Measurements from ENCODE around the gene SHMT2. TPM values are rescaled to one million over a fixed set of nuclear protein-coding genes. Genes with fewer than 3 reads are reported as not detected.

SHMT2 gene
- total RNA-seq, 5 donors from 2014 or later (not counting 1 experiment from before 2014, with no cell fraction given), result 31.0 to 80.9 (median 55.6) TPM

DNA sequence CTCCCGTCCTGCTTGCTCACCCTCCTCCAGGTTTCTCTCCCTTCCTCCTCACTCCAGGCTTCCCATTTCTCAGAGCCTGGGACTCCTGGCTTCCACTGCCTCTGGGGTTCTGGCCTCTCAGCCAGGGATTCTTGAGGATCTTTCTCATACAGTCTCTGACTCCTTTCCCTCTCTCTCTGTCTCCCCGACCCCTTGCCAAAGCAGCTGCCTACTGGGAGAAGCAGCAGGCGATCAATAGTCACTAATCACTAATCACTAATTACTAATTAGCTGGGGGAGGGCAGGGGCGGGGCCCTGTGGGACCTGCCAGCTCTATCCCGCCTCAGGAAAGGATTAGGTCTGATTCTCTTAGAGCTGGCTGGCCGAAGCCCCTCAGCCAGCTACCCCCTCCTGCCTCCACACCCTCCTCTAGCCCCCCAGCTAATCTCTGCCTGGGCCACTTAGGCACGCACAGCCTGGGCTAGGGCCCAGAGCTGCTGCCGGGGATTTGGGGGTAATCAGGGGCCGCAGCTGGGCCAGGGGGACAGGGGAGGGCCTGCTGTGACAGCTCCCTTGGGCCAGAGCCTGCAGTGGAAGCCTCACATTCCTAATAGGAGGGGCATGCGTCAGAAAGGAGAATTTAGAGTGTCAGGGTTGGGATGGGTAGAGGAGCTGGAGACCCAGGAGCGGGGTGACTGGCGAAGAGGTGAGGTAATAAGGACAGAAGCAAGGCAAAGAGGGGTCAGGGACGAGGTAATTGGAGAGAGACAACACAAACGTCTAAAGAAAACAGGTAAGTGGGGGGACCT, 10.1 kb upstream of the SHMT2 start:
- H3K27ac ChIP-seq (ENCODE audit: low read length), result no peak overlapping the region
- ATAC-seq (replicated peaks in 1 of 4) (no peak), DNase-seq (no peak)
- Mint-ChIP-seq H3K4me1 (peaks cover 40 to 66% (median 60%) of the 10 kb centered on the region in 3 donors), H3K36me3 (no peaks in the 10 kb centered on the region), H3K27ac (peak overlapping the region in 1 of 2 donors; percentile 65), H3K4me3 (no peak overlapping the region), H3K27me3 (peaks cover 78 to 83% of the 10 kb centered on the region in 2 donors), H3K9me3 (no peaks in the 10 kb centered on the region)
- CTCF ChIA-PET, result interaction anchor here (0.7 to 1.7 kb wide), 2 partner anchors 10 to 20 kb away, joined by 3 to 6 read pairs; partner anchors contain the start of gene SHMT2 (in 1 of the 2)
- peaks cover 12 to 97% of the 10 kb centered on the region in 2 experiments for H3K27me3 ChIP-seq (replicated peaks in 1 of 2; ENCODE audit: control insufficient read depth in 2 of 2, extremely low read depth in 1 of 2, insufficient read depth in 2 of 2, low read length in 1 of 2)
- POLR2A ChIA-PET, result no interaction called here
- no peak overlapping the region for H3K4me3 ChIP-seq (ENCODE audit: control insufficient read depth in 1 of 2, extremely low read depth in 1 of 2, low read length in 1 of 2)
- no peaks in the 10 kb centered on the region for H3K9me3 ChIP-seq
- H3K4me1 ChIP-seq (ENCODE audit: control insufficient read depth in 1 of 2, extremely low read depth in 1 of 2, insufficient read depth in 2 of 2, low read length in 2 of 2), result peaks cover 5 to 79% of the 10 kb centered on the region in 2 experiments
- H3K36me3 ChIP-seq (ENCODE audit: control insufficient read depth in 2 of 2, extremely low read depth in 1 of 2, insufficient read depth in 1 of 2, low read length in 1 of 2), result no peaks in the 10 kb centered on the region
- 46% methylated on average over 10 of the region's 14 CpGs for WGBS (ENCODE audit: insufficient coverage)

DNA sequence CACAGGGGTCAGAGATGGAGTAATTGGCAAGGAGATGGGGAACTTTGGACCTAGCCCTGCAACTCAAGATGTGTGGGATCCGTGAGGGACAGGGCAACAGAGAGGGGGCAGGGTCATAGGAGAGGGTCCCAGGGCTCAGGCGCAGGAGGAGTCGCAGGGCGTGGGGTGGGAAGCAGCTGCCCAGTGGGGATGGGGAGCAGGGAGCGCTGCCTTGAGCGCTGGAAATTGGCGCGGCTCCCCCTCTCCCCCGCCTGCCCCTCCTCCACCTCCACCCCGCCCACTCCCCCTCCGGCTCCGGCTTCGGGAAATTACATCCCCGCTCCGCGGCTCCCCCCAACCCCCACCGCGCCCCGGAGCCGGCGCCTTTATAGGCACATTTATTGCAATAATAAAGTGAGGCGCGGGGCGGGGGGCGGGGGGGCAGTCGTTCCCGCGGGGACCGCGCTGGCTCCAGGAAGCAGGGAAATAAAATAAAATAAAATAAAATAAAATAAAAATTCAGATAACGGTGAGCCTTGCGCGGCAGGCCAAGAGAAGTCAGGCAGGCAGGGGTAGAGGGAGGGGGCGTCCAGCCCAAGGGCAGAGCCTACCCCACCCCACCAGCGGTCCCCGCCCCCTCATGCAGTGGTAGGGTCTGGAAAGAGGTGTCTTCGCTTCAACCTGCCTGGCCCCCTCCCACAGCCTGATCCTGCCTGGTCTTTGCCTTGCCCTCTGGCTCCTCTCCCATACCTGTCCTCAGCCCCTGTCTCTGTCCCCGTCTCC, 9.3 kb upstream of the SHMT2 start:
- no peaks in the 10 kb centered on the region for H3K36me3 ChIP-seq (ENCODE audit: control insufficient read depth in 2 of 2, extremely low read depth in 1 of 2, insufficient read depth in 1 of 2, low read length in 1 of 2)
- peaks cover 14 to 97% of the 10 kb centered on the region in 2 experiments for H3K27me3 ChIP-seq (replicated peaks in 1 of 2; ENCODE audit: control insufficient read depth in 2 of 2, extremely low read depth in 1 of 2, insufficient read depth in 2 of 2, low read length in 1 of 2)
- H3K27me3 Mint-ChIP-seq, result peaks cover 71 to 81% of the 10 kb centered on the region in 2 donors
- no peaks in the 10 kb centered on the region for H3K9me3 Mint-ChIP-seq
- ChIA-PET POLR2A (no interaction called here), CTCF (interaction anchor here in 1 of 2 donors (0.7 kb wide), 1 partner anchor 19 kb away, joined by 3 read pairs; no protein-coding TSS in a partner anchor)
- 13% methylated on average over 2 of the region's 38 CpGs for WGBS (ENCODE audit: insufficient coverage)
- H3K4me1 ChIP-seq (ENCODE audit: control insufficient read depth in 1 of 2, extremely low read depth in 1 of 2, insufficient read depth in 2 of 2, low read length in 2 of 2), result peaks cover 5 to 79% of the 10 kb centered on the region in 2 experiments
- no peak for ATAC-seq (replicated peaks in 1 of 4)
- peak overlapping the region in 1 of 2 donors; percentile 65 for H3K27ac Mint-ChIP-seq
- peak overlapping the region in 1 of 3 donors; percentile 4 for H3K4me3 Mint-ChIP-seq
- H3K4me1 Mint-ChIP-seq, result peaks cover 40 to 64% (median 55%) of the 10 kb centered on the region in 3 donors
- H3K27ac ChIP-seq (ENCODE audit: low read length), result no peak overlapping the region
- no peaks in the 10 kb centered on the region for H3K36me3 Mint-ChIP-seq
- no peaks in the 10 kb centered on the region for H3K9me3 ChIP-seq
- H3K4me3 ChIP-seq (ENCODE audit: control insufficient read depth in 1 of 2, extremely low read depth in 1 of 2, low read length in 1 of 2), result no peak overlapping the region
- no peak for DNase-seq

DNA sequence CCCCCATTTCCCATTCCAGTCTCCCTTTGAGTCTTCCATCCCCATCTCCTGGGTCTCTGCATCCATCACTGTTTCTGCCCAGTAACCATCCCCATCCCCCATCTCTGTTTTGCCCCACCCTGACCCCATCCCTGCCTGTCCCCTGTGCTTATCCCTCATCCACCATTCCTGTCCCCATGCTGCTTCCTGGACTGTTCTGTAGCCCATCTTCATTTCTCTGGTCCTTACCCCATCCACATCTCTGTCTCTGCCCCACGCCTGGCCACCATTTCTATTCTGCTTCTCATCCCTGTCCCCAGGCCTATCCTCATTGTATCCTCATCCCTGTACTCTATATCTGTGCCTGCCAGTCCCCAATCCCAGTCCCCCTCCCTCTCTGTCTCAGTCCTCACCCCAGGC, 8.7 kb upstream of the SHMT2 start:
- Histone ChIP-seq H3K9me3 (no peaks in the 10 kb centered on the region), H3K4me1 (ENCODE audit: control insufficient read depth in 1 of 2, extremely low read depth in 1 of 2, insufficient read depth in 2 of 2, low read length in 2 of 2) (peaks cover 5 to 79% of the 10 kb centered on the region in 2 experiments)
- H3K27ac Mint-ChIP-seq, result peak overlapping the region in 1 of 2 donors; percentile 75

DNA sequence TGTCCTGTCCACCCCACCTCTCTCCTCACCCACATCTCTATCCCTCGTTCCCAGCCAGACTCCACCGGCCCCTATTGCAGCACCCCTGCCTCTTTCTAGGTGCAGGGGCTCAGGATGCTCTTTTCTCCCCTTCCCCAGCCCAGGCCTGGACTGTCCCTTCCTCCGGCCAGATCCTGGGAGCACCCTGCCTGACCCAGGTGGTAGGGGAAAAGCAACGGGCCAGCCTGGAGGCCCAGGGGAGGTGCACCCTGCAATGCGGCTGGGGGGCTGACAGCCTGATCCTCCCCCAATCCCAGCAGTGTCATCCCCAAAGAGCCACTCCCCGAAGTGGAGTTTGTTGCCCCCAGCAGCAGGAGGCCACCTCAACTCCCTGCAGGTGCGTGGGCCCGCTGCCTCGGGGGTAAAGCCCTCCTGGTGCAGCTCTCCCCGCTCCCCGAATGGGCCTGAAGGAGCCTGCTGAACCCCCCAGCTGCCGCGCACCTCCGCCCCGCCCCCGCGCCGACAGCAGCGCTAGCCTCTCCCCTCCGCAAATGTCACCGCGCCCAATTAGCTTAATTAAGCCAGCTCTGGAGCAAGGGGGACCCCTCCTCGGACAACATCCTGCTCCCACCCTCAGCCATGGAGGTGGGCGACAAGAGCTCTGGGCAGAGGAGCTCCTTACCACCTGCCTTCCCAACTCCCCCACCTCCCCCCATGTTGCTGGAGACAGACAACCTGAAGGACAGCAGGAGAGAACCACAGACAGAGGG, 8.2 kb upstream of the SHMT2 start:
- Histone ChIP-seq H3K36me3 (ENCODE audit: control insufficient read depth in 2 of 2, extremely low read depth in 1 of 2, insufficient read depth in 1 of 2, low read length in 1 of 2) (no peaks in the 10 kb centered on the region), H3K9me3 (no peaks in the 10 kb centered on the region), H3K27ac (ENCODE audit: low read length) (no peak overlapping the region), H3K27me3 (replicated peaks in 1 of 2; ENCODE audit: control insufficient read depth in 2 of 2, extremely low read depth in 1 of 2, insufficient read depth in 2 of 2, low read length in 1 of 2) (peaks cover 14 to 98% of the 10 kb centered on the region in 2 experiments), H3K4me1 (ENCODE audit: control insufficient read depth in 1 of 2, extremely low read depth in 1 of 2, insufficient read depth in 2 of 2, low read length in 2 of 2) (peaks cover 5 to 79% of the 10 kb centered on the region in 2 experiments), H3K4me3 (ENCODE audit: control insufficient read depth in 1 of 2, extremely low read depth in 1 of 2, low read length in 1 of 2) (no peak overlapping the region)
- Mint-ChIP-seq H3K27ac (peak overlapping the region in 1 of 2 donors; percentile 75), H3K4me3 (peak overlapping the region in 1 of 3 donors; percentile 4), H3K27me3 (peaks cover 68 to 83% of the 10 kb centered on the region in 2 donors), H3K4me1 (peaks cover 38 to 63% (median 58%) of the 10 kb centered on the region in 3 donors), H3K36me3 (no peaks in the 10 kb centered on the region), H3K9me3 (no peaks in the 10 kb centered on the region)
- DNase-seq (peak in 2 of 35 experiments; percentile 9 to 32), ATAC-seq (replicated peaks in 1 of 4) (no peak)
- ChIA-PET POLR2A (no interaction called here), CTCF (interaction anchor here in 1 of 2 donors (0.6 kb wide), 1 partner anchor 31 kb away, joined by 4 read pairs; no protein-coding TSS in a partner anchor)
- 2% methylated on average over 19 of the region's 24 CpGs for WGBS (ENCODE audit: insufficient coverage)

More for the DNA sequence above, 8.7 kb upstream of the SHMT2 start:
- WGBS (ENCODE audit: insufficient coverage), result 25% methylated on average over 1 of the region's 1 CpG
- Mint-ChIP-seq H3K4me1 (peaks cover 39 to 63% (median 55%) of the 10 kb centered on the region in 3 donors), H3K9me3 (no peaks in the 10 kb centered on the region), H3K36me3 (no peaks in the 10 kb centered on the region), H3K27me3 (peaks cover 65 to 80% of the 10 kb centered on the region in 2 donors), H3K4me3 (peak overlapping the region in 1 of 3 donors; percentile 4)
- H3K27me3 ChIP-seq (replicated peaks in 1 of 2; ENCODE audit: control insufficient read depth in 2 of 2, extremely low read depth in 1 of 2, insufficient read depth in 2 of 2, low read length in 1 of 2), result peaks cover 14 to 97% of the 10 kb centered on the region in 2 experiments
- no peak for DNase-seq
- no peaks in the 10 kb centered on the region for H3K36me3 ChIP-seq (ENCODE audit: control insufficient read depth in 2 of 2, extremely low read depth in 1 of 2, insufficient read depth in 1 of 2, low read length in 1 of 2)
- H3K27ac ChIP-seq (ENCODE audit: low read length), result no peak overlapping the region
- no peak overlapping the region for H3K4me3 ChIP-seq (ENCODE audit: control insufficient read depth in 1 of 2, extremely low read depth in 1 of 2, low read length in 1 of 2)
- ATAC-seq (replicated peaks in 1 of 4), result no peak
- CTCF ChIA-PET, result no interaction called here
- POLR2A ChIA-PET, result no interaction called here

DNA sequence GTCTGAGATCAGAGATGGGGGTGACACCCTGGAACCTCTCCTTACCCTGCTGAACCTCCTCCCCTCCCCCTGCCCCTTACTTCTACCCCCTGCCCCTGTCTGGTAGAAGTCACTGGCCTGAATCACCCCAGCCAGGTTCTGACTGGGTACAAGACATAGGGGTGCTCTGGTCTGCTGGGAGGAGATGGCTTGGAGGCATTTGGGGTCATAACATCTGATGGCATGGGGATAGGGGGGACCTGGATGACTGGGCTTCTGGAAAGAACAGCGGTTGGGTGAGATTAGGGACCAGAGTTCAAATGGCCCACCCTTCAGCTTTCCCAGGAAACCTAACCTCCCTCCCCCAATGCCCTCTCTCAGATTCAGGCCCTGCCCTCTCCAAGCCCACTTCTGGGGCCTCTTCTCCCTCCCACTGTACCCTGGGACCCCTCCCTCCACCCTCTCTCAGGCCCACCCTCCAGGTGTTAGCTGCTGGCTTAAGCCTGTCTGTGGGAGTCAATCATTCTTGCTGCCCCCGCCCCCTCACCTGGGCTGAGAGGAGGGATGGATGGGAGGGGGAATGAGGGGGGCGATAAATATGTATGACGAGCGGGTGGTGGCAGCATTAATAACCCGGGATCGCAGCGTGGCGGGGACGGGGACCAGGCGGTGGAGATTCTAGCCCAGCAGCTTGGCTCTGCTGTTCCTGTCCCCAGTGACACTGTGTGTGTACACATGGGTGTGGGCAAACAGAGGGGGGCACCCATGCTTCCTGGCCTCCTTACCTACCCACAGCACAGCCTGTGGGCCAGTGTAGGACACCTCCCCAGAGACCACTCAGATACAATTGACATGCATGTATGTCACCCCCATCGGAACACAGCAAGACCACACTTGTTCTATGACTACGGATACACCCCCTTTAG, 7.0 kb upstream of the SHMT2 start:
- Mint-ChIP-seq H3K36me3 (no peaks in the 10 kb centered on the region), H3K27me3 (peaks cover 68 to 86% of the 10 kb centered on the region in 2 donors), H3K4me3 (peak overlapping the region in 1 of 3 donors; percentile 11), H3K4me1 (peaks cover 42 to 65% (median 60%) of the 10 kb centered on the region in 3 donors), H3K27ac (peak overlapping the region in 1 of 2 donors; percentile 41), H3K9me3 (no peaks in the 10 kb centered on the region)
- DNase-seq, result no peak
- ChIA-PET POLR2A (interaction anchor here in 1 of 2 donors (0.6 kb wide), 1 partner anchor 251 kb away, joined by 3 read pairs; no protein-coding TSS in a partner anchor), CTCF (interaction anchor here (0.5 to 1.2 kb wide), 7 partner anchors 8 to 208 kb away, joined by 3 to 8 read pairs (median 5); no protein-coding TSS in a partner anchor)
- Histone ChIP-seq H3K4me1 (ENCODE audit: control insufficient read depth in 1 of 2, extremely low read depth in 1 of 2, insufficient read depth in 2 of 2, low read length in 2 of 2) (peaks cover 7 to 80% of the 10 kb centered on the region in 2 experiments), H3K4me3 (ENCODE audit: control insufficient read depth in 1 of 2, extremely low read depth in 1 of 2, low read length in 1 of 2) (no peak overlapping the region), H3K27me3 (replicated peaks in 1 of 2; ENCODE audit: control insufficient read depth in 2 of 2, extremely low read depth in 1 of 2, insufficient read depth in 2 of 2, low read length in 1 of 2) (peaks cover 14 to 100% of the 10 kb centered on the region in 2 experiments), H3K27ac (ENCODE audit: low read length) (no peak overlapping the region), H3K36me3 (ENCODE audit: control insufficient read depth in 2 of 2, extremely low read depth in 1 of 2, insufficient read depth in 1 of 2, low read length in 1 of 2) (no peaks in the 10 kb centered on the region), H3K9me3 (no peaks in the 10 kb centered on the region)
- 19% methylated on average over 8 of the region's 13 CpGs for WGBS (ENCODE audit: insufficient coverage)
- no peak for ATAC-seq (replicated peaks in 1 of 4)

Measured in T-cell (primary cell).